LHCN-M2 (cell line): Measurements from ENCODE around the gene DSE. TPM values are rescaled to one million over a fixed set of nuclear protein-coding genes. Genes with fewer than 3 reads are reported as not detected.

Experiments
- DNase-seq: peaks from one replicate; pipeline ENCODE4 v3.0.0-alpha.2; 2012; ENCODE audit warnings: low read depth
- total RNA-seq: library from RNA; depleted of rRNA; stranded (reverse); fragments of >200 nt; gene quantifications from 2 replicates; pipeline ENCODE4 v1.2.3, GENCODE V29; 2014

Gene DSE
- total RNA-seq, 1 experiment from 2014 or later, result 28.4 TPM

GRCh38 chr6:116386581-116387299 is 16.0 kb downstream of the DSE start:
- peak; percentile 84 for DNase-seq

GRCh38 chr6:116387374-116387773 is 16.6 kb downstream of the DSE start:
- peak; percentile 53 for DNase-seq

GRCh38 chr6:116388924-116389323 is 18.2 kb downstream of the DSE start:
- no peak for DNase-seq

- DNase-seq, result no peak
These were observed 18.6 kb downstream of the DSE start for GRCh38 chr6:116389357-116389756.

GRCh38 chr6:116390581-116390980 is 19.8 kb downstream of the DSE start:
- DNase-seq, result no peak

- no peak for DNase-seq
These were observed 21.6 kb downstream of the DSE start for GRCh38 chr6:116392132-116393013.

GRCh38 chr6:116393430-116393829 is 22.7 kb downstream of the DSE start:
- DNase-seq, result no peak

GRCh38 chr6:116395647-116396046 is 24.9 kb downstream of the DSE start:
- no peak for DNase-seq

- no peak for DNase-seq
These were observed 25.7 kb downstream of the DSE start for GRCh38 chr6:116396441-116396840.

- DNase-seq, result peak; percentile 32
These were observed 27.2 kb downstream of the DSE start for GRCh38 chr6:116397914-116398313.

- DNase-seq, result peak; percentile 41
These were observed 27.7 kb downstream of the DSE start for GRCh38 chr6:116398316-116399010.

GRCh38 chr6:116399287-116399686 is 28.5 kb downstream of the DSE start:
- no peak for DNase-seq

- no peak for DNase-seq
These were observed 29.6 kb downstream of the DSE start for GRCh38 chr6:116400328-116400727.

GRCh38 chr6:116402108-116402937 is 31.6 kb downstream of the DSE start:
- no peak for DNase-seq

- DNase-seq, result no peak
These were observed 32.5 kb downstream of the DSE start for GRCh38 chr6:116403205-116403604.

- no peak for DNase-seq
These were observed 33.9 kb downstream of the DSE start for GRCh38 chr6:116404696-116405095.

GRCh38 chr6:116405138-116405537 is 34.4 kb downstream of the DSE start:
- DNase-seq, result peak; percentile 60

GRCh38 chr6:116405652-116406356 is 35.1 kb downstream of the DSE start:
- peak; percentile 72 for DNase-seq

- peak; percentile 77 for DNase-seq
These were observed 36.1 kb downstream of the DSE start for GRCh38 chr6:116406678-116407345.

GRCh38 chr6:116408491-116408890 is 37.7 kb downstream of the DSE start:
- DNase-seq, result no peak
